NCI-H1105 (cell line): ENCODE results near the gene FANCI.
"Not testable (repeated sequence)": the region's sequence is repeated elsewhere in the genome, so short reads cannot be mapped to it uniquely, and the experiment has no call there.

Source experiments
- DNase-seq: peaks from one replicate; lab custom pipeline; 2025; lab: John Stamatoyannopoulos, UW

The FANCI gene

DNA sequence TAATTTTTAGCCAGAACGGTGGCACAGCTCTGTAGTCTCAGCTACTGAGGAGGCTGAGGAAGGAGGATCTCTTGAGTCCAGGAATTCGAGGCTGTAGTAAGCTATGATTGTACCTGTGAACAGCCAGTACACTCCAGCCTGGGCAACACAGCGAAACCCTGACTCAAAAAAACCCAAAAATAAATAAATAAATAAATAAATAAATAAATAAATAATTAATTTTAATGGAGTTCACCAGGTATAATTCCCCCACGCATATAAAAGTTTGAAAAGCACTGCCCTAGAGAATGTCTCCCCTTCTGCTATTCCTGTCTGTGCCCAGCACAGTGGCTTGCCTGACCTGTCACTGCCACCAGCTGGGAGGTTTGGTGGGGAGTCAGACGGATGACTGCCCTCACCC is 18.2 kb upstream of the FANCI start:
- DNase-seq: no peak

DNA sequence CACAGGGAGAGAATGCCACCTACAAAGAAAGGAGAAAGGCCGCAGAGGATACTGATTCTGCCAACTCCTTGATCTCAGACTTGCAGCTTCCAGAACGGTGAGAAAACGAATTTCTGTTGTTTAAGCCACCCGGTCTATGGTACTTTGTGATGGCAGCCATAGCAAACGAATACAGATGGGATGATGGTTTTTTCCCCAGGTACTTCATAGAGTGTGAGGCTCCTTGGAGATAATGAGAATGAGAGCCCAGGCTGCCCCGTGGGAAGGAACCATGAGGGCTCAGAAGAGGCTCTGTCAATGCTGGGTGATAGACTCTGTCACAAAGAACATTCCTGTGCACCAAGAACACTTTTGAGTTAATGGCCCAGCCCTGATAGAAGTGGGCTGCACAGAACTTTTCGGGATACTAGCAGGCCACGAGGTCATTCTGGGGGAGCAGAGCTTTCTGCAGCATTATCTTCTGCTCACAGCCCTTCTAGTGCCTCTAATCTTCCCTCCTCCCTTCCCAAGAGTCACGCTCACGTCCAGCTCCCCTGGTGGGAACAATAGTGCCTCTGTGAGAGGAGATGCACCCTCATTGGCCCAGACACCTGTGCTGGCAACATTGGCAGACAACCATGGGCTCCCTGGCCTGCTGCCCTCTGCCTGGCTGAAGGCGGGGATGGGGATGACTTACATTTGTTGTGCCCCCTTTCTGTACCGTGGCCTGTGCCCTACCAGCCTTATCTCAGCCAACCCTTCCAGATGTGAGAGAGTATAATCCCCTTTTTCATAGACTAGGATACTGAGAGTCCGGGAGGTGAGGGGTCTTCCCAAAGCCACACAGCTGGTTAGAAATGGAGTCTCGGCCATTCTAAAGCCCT is 17.2 kb upstream of the FANCI start:
- DNase-seq: no peak

GRCh38 chr15:89227425-89227824 is 16.4 kb upstream of the FANCI start:
- no peak for DNase-seq

DNA sequence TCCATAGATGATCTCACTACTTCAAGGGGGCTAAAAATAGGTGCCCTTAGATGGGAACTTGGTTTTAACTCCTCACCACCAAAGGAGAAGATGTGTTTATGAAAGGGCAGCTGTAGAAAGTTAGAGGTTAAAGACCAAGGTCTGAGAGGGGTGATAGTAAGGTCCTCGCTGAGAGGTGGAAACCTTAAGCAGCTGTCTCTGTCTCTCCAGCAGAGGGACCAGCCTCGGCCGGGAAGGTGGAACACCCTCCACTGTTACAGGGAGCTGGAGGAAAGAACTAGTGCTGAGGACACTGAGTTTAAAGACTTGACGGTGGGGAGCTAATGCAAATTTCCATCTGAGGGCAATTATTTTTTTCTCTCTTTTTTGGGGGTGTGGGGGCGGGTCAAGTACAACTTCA is 13.5 kb upstream of the FANCI start:
- no peak for DNase-seq

DNA sequence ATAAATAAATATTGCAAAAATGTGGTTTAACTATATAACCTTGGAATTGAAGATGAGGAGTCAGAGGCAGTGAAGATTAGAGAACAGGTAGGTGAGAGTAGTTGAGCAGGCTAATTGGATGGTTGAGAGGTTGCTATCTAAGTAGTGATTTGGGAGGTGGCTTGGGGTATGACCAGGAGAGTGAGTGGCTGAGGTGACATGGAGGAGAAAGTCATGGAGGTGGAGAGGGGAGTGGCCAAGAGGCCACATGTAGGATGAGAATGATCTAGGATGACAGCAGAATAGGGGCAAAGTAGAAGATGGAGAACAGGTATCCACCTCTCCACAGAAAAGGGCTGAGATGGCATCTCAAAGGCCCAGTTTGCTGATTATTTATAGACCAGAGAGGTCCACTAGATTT is 11.9 kb upstream of the FANCI start:
- DNase-seq: no peak

- not testable (repeated sequence) for DNase-seq
Measured at GRCh38 chr15:89239883-89240810, 3.6 kb upstream of the FANCI start.

GRCh38 chr15:89243046-89243690 is 611 bp upstream of the FANCI start:
- DNase-seq: no peak

- DNase-seq: no peak
Measured at GRCh38 chr15:89244574-89244903, 760 bp downstream of the FANCI start.

GRCh38 chr15:89247446-89247845 is 3.7 kb downstream of the FANCI start:
- no peak for DNase-seq

DNA sequence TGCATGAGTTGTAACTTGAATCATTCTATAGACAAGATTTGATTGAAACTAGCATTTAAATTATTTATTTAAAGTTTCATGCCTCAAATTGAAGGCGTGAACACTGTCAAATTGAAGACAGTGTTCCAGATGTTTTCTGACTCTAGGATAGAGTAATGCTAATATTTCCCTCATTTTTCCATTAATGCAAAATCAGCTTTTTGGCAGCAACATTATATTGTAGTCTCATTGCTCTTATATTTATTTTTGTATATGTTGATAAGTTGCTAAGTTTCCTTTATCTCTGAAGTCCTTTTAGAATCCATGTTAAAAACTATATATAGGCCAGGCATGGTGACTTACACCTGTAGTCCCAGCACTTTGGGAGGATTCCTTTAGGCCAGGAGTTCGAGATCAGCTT is 4.8 kb downstream of the FANCI start:
- no peak for DNase-seq

DNA sequence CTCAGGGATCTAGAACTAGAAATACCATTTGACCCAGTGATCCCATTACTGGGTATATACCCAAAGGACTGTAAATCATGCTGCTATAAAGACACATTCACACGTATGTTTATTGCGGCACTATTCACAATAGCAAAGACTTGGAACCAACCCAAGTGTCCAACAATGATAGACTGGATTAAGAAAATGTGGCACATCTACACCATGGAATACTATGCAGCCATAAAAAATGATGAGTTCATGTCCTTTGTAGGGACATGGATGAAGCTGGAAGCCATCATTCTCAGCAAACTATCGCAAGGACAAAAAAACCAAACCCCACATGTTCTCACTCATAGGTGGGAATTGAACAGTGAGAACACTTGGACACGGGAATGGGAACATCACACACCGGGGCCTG is 6.4 kb downstream of the FANCI start:
- not testable (repeated sequence) for DNase-seq

DNA sequence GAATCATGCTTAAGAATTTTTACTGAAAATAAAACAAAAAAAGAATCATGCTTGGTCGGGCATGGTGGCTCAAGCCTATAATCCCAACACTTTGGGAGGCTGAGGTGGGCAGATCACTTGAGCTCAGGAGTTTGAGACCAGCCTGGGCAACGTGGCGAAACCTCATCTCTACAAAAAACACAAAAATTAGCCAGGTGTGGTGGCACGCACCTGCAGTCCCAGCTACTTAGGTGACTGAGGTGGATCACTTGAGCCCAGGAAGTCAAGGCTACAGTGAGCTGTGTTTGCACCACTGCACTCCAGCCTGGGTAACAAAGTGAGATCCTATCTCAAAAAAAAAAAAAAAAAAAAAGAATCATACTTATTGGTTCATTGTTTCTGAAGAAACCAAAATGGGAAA is 33.5 kb downstream of the FANCI start:
- not testable (repeated sequence) for DNase-seq

DNA sequence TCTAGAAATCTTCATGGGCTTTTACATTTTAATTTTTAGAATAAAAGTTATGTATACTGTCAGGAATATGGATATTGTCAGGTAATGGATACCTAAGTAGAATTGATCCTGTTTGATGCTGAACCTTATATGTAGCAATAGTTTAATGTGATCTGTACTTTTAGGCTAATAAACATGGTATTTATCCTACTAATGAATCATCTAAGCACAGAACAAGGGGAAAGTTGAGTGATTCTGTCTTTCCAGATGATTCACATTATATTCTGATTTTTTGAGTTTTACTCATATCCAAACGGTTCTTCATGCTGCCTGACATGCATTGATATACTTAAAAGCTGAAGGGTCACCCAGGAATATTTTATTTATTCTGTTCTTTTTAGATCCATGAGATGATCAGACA is 34.5 kb downstream of the FANCI start:
- no peak for DNase-seq

DNA sequence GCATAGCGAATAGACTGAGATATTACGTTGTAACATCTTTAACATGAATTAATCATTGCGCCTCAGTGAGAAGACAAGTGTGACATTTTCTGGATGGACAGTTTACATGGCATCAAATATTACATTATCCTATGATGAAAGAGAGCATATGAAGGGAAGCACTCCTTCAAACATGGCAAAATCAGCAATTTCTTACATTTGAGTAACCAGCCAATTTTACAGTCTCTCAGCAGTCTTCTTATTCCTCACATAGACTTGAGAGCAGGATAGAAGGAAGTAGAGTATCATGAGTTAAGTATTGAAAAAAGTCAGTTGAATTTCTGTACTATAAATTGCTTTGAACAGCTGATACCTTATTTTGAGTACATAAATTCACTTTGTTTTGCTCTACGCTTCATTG is 38.9 kb downstream of the FANCI start:
- DNase-seq: no peak

- no peak for DNase-seq
Measured at GRCh38 chr15:89283201-89283600, 39.4 kb downstream of the FANCI start.

DNA sequence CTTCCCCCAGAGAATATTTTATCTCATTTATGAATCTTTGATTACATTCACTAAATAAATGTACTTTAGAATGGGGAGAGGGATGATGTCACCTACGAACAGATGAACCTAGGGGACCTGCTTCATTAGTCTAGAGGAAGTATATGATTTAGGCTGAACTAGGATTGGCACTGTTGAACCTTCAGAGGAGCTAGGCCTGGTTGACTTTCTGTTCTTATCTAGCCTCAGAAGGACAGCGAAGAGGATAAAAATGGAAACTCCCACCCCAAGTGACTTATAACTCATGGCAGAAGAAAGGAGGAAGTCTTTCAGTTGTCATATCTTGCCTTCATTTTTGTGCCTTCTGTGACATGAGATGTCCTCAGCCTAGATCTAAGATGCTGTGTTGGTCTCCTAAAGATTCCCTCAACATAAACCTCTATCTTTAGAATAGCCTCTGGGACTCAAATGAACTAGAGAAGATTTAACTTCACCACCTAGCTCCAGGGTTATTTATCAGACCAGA is 48.2 kb downstream of the FANCI start:
- no peak for DNase-seq

GRCh38 chr15:89293012-89293411 is 49.2 kb downstream of the FANCI start:
- no peak for DNase-seq

DNA sequence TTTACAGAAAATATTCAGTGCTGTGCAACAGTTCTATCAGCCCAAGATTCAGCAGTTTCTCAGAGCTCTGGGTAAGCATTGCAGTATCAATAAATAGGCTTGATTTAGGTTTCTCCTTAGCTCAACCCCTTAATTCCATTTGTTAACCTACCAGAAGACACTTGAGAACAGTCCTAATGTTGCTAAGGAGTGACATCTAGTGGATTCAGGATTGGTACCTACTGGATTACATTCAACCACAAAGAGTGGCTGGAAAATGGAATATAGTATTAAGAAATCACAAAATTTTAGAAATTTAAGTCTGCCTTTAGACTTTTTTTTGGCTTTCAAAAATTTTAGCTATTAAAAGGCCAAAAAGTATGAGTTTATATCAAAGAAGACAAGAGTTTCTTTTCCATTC is 56.1 kb downstream of the FANCI start:
- DNase-seq: no peak

GRCh38 chr15:89301304-89302089 is 57.7 kb downstream of the FANCI start:
- no peak for DNase-seq

- DNase-seq: no peak
Measured at GRCh38 chr15:89303986-89304385, 60.2 kb downstream of the FANCI start.

DNA sequence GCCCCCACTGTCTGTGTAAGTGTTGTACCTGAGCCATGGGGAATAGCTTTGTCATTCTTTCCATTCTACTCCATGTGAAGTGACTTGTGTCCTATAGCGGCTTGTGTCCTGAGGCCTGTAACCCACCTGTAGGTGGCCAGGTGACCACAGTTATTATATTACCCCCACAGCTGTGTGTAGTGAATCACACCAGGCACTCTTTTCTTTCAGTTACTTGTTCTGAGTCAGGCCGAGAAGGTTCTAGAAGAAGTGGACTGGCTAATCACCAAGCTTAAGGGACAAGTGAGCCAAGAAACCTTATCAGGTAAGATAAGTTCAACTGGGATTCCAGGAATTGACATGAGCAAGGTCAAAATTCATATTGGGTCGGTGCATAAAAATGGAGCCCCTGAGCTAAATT is 61.6 kb downstream of the FANCI start:
- no peak for DNase-seq
